Type B pancreatic cell (in vitro differentiated cells): ENCODE results near the gene TAAR8. TPM values are rescaled to one million over a fixed set of nuclear protein-coding genes. Genes with fewer than 3 reads are reported as not detected.
"Not testable (repeated sequence)": the region's sequence is repeated elsewhere in the genome, so short reads cannot be mapped to it uniquely, and the experiment has no call there.

ENCODE experiments used
- DNase-seq: peaks from one replicate; pipeline ENCODE4 v3.0.0; 2021; ENCODE audit warnings: mixed read lengths; ENCODE audit not compliant: unreplicated experiment; ENCODE audit errors: extremely low spot score
- H3K27ac Mint-ChIP-seq: 2 replicates; pipeline ENCODE4 v1.8.0; 2021; ENCODE audit warnings: mild to moderate bottlenecking, mixed read lengths
- H3K27me3 Mint-ChIP-seq: 2 replicates; pipeline ENCODE4 v1.8.0; 2021; ENCODE audit warnings: mixed read lengths
- H3K36me3 Mint-ChIP-seq: 2 replicates; pipeline ENCODE4 v1.8.0; 2021; ENCODE audit warnings: mixed read lengths
- H3K4me1 Mint-ChIP-seq: one replicate; pipeline ENCODE4 v1.8.0; 2021; ENCODE audit warnings: mixed read lengths; ENCODE audit not compliant: unreplicated experiment
- H3K4me3 Mint-ChIP-seq: 2 replicates; pipeline ENCODE4 v1.8.0; 2021; ENCODE audit warnings: mild to moderate bottlenecking, mixed read lengths
- H3K9me3 Mint-ChIP-seq: 2 replicates; pipeline ENCODE4 v1.8.0; 2021; ENCODE audit warnings: mixed read lengths
- total RNA-seq: library from RNA; stranded (reverse); gene quantifications from 2 replicates; pipeline ENCODE4 v1.2.1, GENCODE V29; 2021; ENCODE audit warnings: low replicate concordance
- TF ChIP-seq, protein P1 (sequence below): fragments of 200-600 bp; sonication (generic); conservative IDR thresholded peaks from 2 replicates; pipeline ENCODE4 v1.5.0; 2021; ENCODE audit warnings: antibody characterized with exemption, mild to moderate bottlenecking

TAAR8 gene
- total RNA-seq, 1 donor from 2014 or later = not detected

DNA sequence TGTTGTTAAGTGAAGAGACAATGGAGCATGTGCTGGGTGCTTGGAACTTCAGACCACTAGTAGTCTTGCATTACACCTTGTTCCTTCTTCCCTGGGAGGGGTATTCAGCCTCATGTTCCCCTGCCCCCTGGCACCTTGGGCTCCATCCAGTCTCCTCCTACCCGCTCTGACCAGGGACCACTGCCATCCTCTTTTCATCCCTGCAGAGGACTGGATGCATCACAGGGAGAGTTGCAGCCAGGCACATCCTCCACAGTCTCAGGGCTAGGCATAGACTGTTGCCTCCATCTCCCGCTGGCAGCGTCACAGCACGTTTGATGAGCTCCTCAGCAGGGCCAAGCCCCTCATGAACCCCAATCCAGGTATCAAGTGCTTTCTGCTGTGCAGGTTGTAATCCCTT, 1.3 kb upstream of the TAAR8 start:
- Mint-ChIP-seq H3K27me3 (peaks cover 3% of the 10 kb centered on the region), H3K27ac (no peak overlapping the region), H3K36me3 (no peaks in the 10 kb centered on the region), H3K9me3 (no peaks in the 10 kb centered on the region), H3K4me3 (no peak overlapping the region), H3K4me1 (no peaks in the 10 kb centered on the region)
- TF ChIP-seq, protein P1, sequence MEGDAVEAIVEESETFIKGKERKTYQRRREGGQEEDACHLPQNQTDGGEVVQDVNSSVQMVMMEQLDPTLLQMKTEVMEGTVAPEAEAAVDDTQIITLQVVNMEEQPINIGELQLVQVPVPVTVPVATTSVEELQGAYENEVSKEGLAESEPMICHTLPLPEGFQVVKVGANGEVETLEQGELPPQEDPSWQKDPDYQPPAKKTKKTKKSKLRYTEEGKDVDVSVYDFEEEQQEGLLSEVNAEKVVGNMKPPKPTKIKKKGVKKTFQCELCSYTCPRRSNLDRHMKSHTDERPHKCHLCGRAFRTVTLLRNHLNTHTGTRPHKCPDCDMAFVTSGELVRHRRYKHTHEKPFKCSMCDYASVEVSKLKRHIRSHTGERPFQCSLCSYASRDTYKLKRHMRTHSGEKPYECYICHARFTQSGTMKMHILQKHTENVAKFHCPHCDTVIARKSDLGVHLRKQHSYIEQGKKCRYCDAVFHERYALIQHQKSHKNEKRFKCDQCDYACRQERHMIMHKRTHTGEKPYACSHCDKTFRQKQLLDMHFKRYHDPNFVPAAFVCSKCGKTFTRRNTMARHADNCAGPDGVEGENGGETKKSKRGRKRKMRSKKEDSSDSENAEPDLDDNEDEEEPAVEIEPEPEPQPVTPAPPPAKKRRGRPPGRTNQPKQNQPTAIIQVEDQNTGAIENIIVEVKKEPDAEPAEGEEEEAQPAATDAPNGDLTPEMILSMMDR = no peak
- DNase-seq = no peak

DNA sequence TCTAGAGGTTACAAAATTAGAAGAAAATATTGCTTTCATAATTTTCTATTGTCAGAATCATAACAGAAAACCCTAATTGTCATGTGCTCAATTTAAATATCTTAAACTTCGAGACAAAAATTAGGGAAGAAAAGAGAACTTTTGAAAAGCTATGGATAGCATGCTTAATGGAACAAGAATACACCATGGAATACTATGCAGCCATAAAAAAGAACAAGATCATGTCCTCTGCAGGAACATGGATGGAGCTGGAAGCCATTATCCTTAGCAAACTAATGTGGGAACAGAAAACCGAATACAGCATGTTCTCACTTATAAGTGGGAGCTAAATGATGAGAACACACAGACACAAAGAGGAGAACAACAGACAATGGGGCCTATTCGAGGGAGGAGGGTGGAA, 7.6 kb downstream of the TAAR8 start:
- not testable (repeated sequence) for H3K27me3 Mint-ChIP-seq, H3K9me3 Mint-ChIP-seq, H3K4me3 Mint-ChIP-seq, H3K36me3 Mint-ChIP-seq, H3K27ac Mint-ChIP-seq, DNase-seq, H3K4me1 Mint-ChIP-seq

DNA sequence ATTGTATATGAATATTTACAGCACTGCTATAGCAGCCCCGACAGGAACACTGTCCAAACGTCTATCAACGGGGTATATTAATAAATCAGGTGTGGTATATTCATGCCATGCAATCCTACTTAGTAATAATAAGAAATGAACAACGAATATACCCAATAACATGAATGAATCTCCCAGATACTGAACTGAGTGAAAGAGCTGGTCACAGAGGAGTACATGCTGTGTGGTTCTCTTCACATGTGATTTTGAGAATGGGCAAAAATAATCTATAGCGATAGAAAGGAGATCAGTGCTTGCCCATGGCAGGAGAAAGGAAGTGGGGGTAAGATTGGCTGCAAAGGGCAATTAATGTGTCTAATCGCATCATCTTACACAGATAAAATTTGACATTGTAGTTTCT, 13.9 kb downstream of the TAAR8 start:
- H3K9me3 Mint-ChIP-seq = no peaks in the 10 kb centered on the region
- TF ChIP-seq, protein P1 = no peak
- H3K4me1 Mint-ChIP-seq = no peaks in the 10 kb centered on the region
- no peak for DNase-seq
- no peaks in the 10 kb centered on the region for H3K36me3 Mint-ChIP-seq
- H3K27ac Mint-ChIP-seq = no peak overlapping the region
- H3K4me3 Mint-ChIP-seq = no peak overlapping the region
- peaks cover 7% of the 10 kb centered on the region for H3K27me3 Mint-ChIP-seq

DNA sequence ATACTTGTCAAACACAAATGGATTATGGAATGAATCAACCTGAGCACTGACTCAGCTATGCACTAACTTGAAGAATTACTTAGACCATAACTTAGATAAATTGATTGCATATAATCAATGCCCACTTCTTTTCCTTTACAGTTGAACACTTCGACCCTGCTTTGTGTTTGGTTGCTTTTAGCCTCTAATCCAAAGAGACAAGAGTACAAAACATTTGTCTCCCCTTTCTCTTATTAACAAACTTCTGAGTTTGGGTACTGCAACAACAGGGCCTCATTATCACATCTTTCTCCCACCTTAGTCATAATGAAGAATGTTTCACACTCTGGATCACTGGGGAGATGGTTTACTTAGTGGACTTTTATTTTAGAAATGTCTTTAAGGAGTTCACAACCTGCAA, 15.1 kb downstream of the TAAR8 start:
- no peak overlapping the region for H3K4me3 Mint-ChIP-seq
- H3K9me3 Mint-ChIP-seq = no peaks in the 10 kb centered on the region
- no peak for DNase-seq
- no peaks in the 10 kb centered on the region for H3K4me1 Mint-ChIP-seq
- peaks cover 7% of the 10 kb centered on the region for H3K27me3 Mint-ChIP-seq
- no peak overlapping the region for H3K27ac Mint-ChIP-seq
- TF ChIP-seq, protein P1 = no peak
- no peaks in the 10 kb centered on the region for H3K36me3 Mint-ChIP-seq

DNA sequence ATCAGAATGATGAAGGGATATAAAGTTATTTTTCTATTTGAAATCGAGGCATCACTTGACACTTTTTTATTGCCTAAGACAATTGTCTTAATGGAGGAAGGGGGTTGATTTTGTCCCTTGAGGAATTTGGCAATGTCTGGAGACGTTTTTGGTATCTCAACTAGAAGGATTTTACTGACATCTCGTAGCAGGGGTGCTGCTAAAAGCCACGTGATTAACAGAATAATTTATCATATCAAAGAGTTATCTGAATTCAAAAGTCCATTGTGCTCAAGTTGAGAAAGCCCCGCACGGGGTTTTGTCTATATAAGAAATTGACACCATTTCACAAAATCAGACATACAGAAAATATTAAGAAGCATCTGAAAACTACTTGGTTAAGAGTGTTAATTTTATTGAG, 16.1 kb downstream of the TAAR8 start:
- TF ChIP-seq, protein P1 = no peak
- no peaks in the 10 kb centered on the region for H3K9me3 Mint-ChIP-seq
- peaks cover 3% of the 10 kb centered on the region for H3K27me3 Mint-ChIP-seq
- no peaks in the 10 kb centered on the region for H3K36me3 Mint-ChIP-seq
- no peaks in the 10 kb centered on the region for H3K4me1 Mint-ChIP-seq
- DNase-seq = no peak
- H3K27ac Mint-ChIP-seq = no peak overlapping the region
- H3K4me3 Mint-ChIP-seq = no peak overlapping the region

DNA sequence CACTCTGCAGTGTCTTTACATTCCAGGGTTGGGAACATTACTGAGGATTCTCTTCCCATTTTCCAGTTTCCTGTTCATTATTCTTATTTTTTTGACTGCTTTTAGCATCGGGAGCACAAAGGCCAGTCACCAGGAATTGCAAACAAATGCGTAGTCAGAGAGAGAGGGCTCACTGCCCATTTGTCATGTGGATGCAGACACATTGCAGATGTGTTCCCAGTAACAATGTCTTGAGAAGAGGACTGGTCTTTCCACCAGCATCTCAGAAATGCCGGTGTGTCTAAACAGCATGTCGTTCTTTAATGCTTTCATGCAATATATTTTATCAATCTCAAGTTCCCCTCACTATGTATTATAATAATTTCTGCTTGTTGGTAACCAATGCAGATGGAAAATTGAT, 16.7 kb downstream of the TAAR8 start:
- TF ChIP-seq, protein P1 = no peak
- no peaks in the 10 kb centered on the region for H3K36me3 Mint-ChIP-seq
- no peaks in the 10 kb centered on the region for H3K9me3 Mint-ChIP-seq
- no peak overlapping the region for H3K27ac Mint-ChIP-seq
- H3K4me3 Mint-ChIP-seq = no peak overlapping the region
- DNase-seq = no peak
- no peaks in the 10 kb centered on the region for H3K4me1 Mint-ChIP-seq
- H3K27me3 Mint-ChIP-seq = peaks cover under 1% of the 10 kb centered on the region
